ENCODE results near the gene NUP42. TPM values are rescaled to one million over a fixed set of nuclear protein-coding genes. Genes with fewer than 3 reads are reported as not detected.

NUP42 gene
- total RNA-seq, 1 experiment from 2014 or later: 48.6 TPM

GRCh38 chr7:23165316-23165715 lies 16.5 kb upstream of the NUP42 start:
- H3K27ac ChIP-seq (ENCODE audit: low read length): no peak overlapping the region
- no peak overlapping the region for H2AFZ ChIP-seq (ENCODE audit: low read length)
- ChIA-PET CTCF (no interaction called here), POLR2A (ENCODE audit: unreplicated experiment) (no interaction called here)
- H3K4me1 ChIP-seq (ENCODE audit: insufficient read depth, low read length): no peaks in the 10 kb centered on the region
- BruUV-seq (replicated peaks): no TSS peak
- H4K20me1 ChIP-seq (ENCODE audit: low read length): no peaks in the 10 kb centered on the region
- no peak for TF ChIP-seq EZH2 (IDR thresholded peaks at IDR 0.05; ENCODE audit: low read length, unreplicated experiment)
- TF ChIP-seq CTCF (conservative IDR thresholded peaks at IDR 0.05; ENCODE audit: low read depth, low read length): no peak
- TF ChIP-seq EZH2phosphoT487 (IDR thresholded peaks at IDR 0.05; ENCODE audit: borderline replicate concordance, low read length): no peak
- no peaks in the 10 kb centered on the region for H3K9me2 ChIP-seq (replicated peaks; ENCODE audit: low read length)
- no peak overlapping the region for H3K4me2 ChIP-seq (ENCODE audit: low read length)
- H3K9me3 ChIP-seq (ENCODE audit: low read length): no peaks in the 10 kb centered on the region
- no peaks in the 10 kb centered on the region for H3K27me3 ChIP-seq (ENCODE audit: low read length)
- ATAC-seq: no peak
- no peak overlapping the region for H3K4me3 ChIP-seq (ENCODE audit: low read length)
- H3F3A ChIP-seq (ENCODE audit: low read length, unreplicated experiment): no peaks in the 10 kb centered on the region
- no peaks in the 10 kb centered on the region for H3K79me2 ChIP-seq (ENCODE audit: low read length)
- no peak overlapping the region for H3K9ac ChIP-seq (ENCODE audit: low read length)
- intact Hi-C loops (cut with micrococcal nuclease): no loop called here
- no peak for DNase-seq
- H3K36me3 ChIP-seq (ENCODE audit: low read depth, low read length): no peaks in the 10 kb centered on the region

GRCh38 chr7:23167691-23168090 lies 14.2 kb upstream of the NUP42 start:
- Histone ChIP-seq H3K4me1 (ENCODE audit: insufficient read depth, low read length) (no peaks in the 10 kb centered on the region), H3K4me3 (ENCODE audit: low read length) (no peak overlapping the region), H3K4me2 (ENCODE audit: low read length) (no peak overlapping the region), H3K79me2 (ENCODE audit: low read length) (no peaks in the 10 kb centered on the region), H3K27me3 (ENCODE audit: low read length) (no peaks in the 10 kb centered on the region), H3K9ac (ENCODE audit: low read length) (no peak overlapping the region), H3K27ac (ENCODE audit: low read length) (no peak overlapping the region), H3K36me3 (ENCODE audit: low read depth, low read length) (no peaks in the 10 kb centered on the region), H3K9me3 (ENCODE audit: low read length) (no peaks in the 10 kb centered on the region), H3K9me2 (replicated peaks; ENCODE audit: low read length) (no peaks in the 10 kb centered on the region), H2AFZ (ENCODE audit: low read length) (no peak overlapping the region), H4K20me1 (ENCODE audit: low read length) (no peaks in the 10 kb centered on the region), H3F3A (ENCODE audit: low read length, unreplicated experiment) (no peaks in the 10 kb centered on the region)
- BruUV-seq (replicated peaks): no TSS peak
- no peak for ATAC-seq
- no peak for TF ChIP-seq EZH2phosphoT487 (IDR thresholded peaks at IDR 0.05; ENCODE audit: borderline replicate concordance, low read length)
- TF ChIP-seq EZH2 (IDR thresholded peaks at IDR 0.05; ENCODE audit: low read length, unreplicated experiment): no peak
- no peak for TF ChIP-seq CTCF (conservative IDR thresholded peaks at IDR 0.05; ENCODE audit: low read depth, low read length)
- POLR2A ChIA-PET (ENCODE audit: unreplicated experiment): no interaction called here
- intact Hi-C loops (cut with micrococcal nuclease): no loop called here
- no peak for DNase-seq
- CTCF ChIA-PET: no interaction called here

- intact Hi-C loops (cut with micrococcal nuclease): no loop called here
- Histone ChIP-seq H3K9me2 (replicated peaks; ENCODE audit: low read length) (no peaks in the 10 kb centered on the region), H3K4me1 (ENCODE audit: insufficient read depth, low read length) (no peaks in the 10 kb centered on the region), H2AFZ (ENCODE audit: low read length) (no peak overlapping the region), H3K9me3 (ENCODE audit: low read length) (no peaks in the 10 kb centered on the region), H3K4me3 (ENCODE audit: low read length) (no peak overlapping the region), H4K20me1 (ENCODE audit: low read length) (no peaks in the 10 kb centered on the region), H3K27me3 (ENCODE audit: low read length) (no peaks in the 10 kb centered on the region), H3K79me2 (ENCODE audit: low read length) (no peaks in the 10 kb centered on the region), H3K4me2 (ENCODE audit: low read length) (no peak overlapping the region), H3F3A (ENCODE audit: low read length, unreplicated experiment) (no peaks in the 10 kb centered on the region), H3K27ac (ENCODE audit: low read length) (no peak overlapping the region), H3K9ac (ENCODE audit: low read length) (no peak overlapping the region), H3K36me3 (ENCODE audit: low read depth, low read length) (no peaks in the 10 kb centered on the region)
- ChIA-PET CTCF (no interaction called here), POLR2A (ENCODE audit: unreplicated experiment) (no interaction called here)
- BruUV-seq (replicated peaks): no TSS peak
- ATAC-seq (no peak), DNase-seq (no peak)
- TF ChIP-seq EZH2 (IDR thresholded peaks at IDR 0.05; ENCODE audit: low read length, unreplicated experiment): no peak
These were observed 13.6 kb upstream of the NUP42 start for GRCh38 chr7:23168111-23168885.

Measured in PC-3 (cell line).